Panc1 (cell line): Measurements from ENCODE around the gene SMOC2. TPM values are rescaled to one million over a fixed set of nuclear protein-coding genes. Genes with fewer than 3 reads are reported as not detected.

Experiments used
- ATAC-seq: fragments of 200-7000 bp; cut with Tn5 transposase; 2 replicates; pipeline ENCODE4 v1.9.1; 2020; ENCODE audit warnings: mild to moderate bottlenecking, moderate library complexity
- BruUV-seq: library from RNA; stranded (reverse); fragments of 400-500 nt; replicated peaks from 2 replicates; lab custom pipeline; 2021; lab: Mats Ljungman, UMichigan
- CTCF ChIA-PET: fragments of 300-600 bp; sonication (Branson Sonifier 250); formaldehyde crosslinking; loops from one replicate; lab custom pipeline; 2022; ENCODE audit warnings: antibody characterized with exemption; lab: Charles Lee
- POLR2A ChIA-PET: fragments of 300-600 bp; sonication (Branson Sonifier 250); formaldehyde crosslinking; loops from one replicate; lab custom pipeline; 2022; ENCODE audit warnings: antibody characterized with exemption; lab: Charles Lee
- DNase-seq: peaks from one replicate; pipeline ENCODE4 v3.0.0-alpha.2; 2010; ENCODE audit warnings: low read depth, low spot score
- H3K27ac ChIP-seq: 2 replicates; pipeline ENCODE4 v1.5.1; 2011; ENCODE audit warnings: mild to moderate bottlenecking, low read length, inconsistent platforms
- H3K27me3 ChIP-seq: fragments of 200-500 bp; sonication (Bioruptor generic); 2 replicates; pipeline ENCODE4 v1.6.0; 2014; ENCODE audit warnings: low read length, inconsistent platforms; ENCODE audit not compliant: control insufficient read depth, insufficient read depth
- H3K36me3 ChIP-seq: fragments of 200-500 bp; sonication (Bioruptor generic); 2 replicates; pipeline ENCODE4 v1.5.1; 2014; ENCODE audit warnings: inconsistent platforms, mild to moderate bottlenecking, low read length, moderate library complexity; ENCODE audit not compliant: control insufficient read depth, insufficient read depth
- H3K4me1 ChIP-seq: 2 replicates; pipeline ENCODE4 v1.5.1; 2011; ENCODE audit warnings: inconsistent platforms, mild to moderate bottlenecking, low read length, moderate library complexity; ENCODE audit not compliant: control insufficient read depth, insufficient read depth
- H3K4me3 ChIP-seq, 2 experiments: 2 replicates each; pipeline ENCODE4 v1.5.1; 2011 to 2012; ENCODE audit warnings: low read depth in 2 of 2, low read length in 2 of 2, mild to moderate bottlenecking in 2 of 2, inconsistent platforms in 1 of 2, moderate library complexity in 1 of 2
- H3K9me3 ChIP-seq: fragments of 200-500 bp; sonication (Bioruptor generic); 2 replicates; pipeline ENCODE4 v1.5.1; 2014; ENCODE audit warnings: low read depth, mild to moderate bottlenecking, inconsistent platforms, low read length, moderate library complexity; ENCODE audit not compliant: control insufficient read depth, insufficient read depth
- POLR2AphosphoS5 ChIP-seq: IDR thresholded peaks from 2 replicates; pipeline ENCODE4 v1.6.1; 2012; ENCODE audit warnings: mild to moderate bottlenecking, low read depth, low read length, moderate library complexity
- SIN3A ChIP-seq: IDR thresholded peaks from 2 replicates; pipeline ENCODE4 v1.6.1; 2012; ENCODE audit warnings: low read depth, mild to moderate bottlenecking, low read length, moderate library complexity, borderline replicate concordance; ENCODE audit not compliant: insufficient read depth
- TCF7L2 ChIP-seq: IDR thresholded peaks from 2 replicates; pipeline ENCODE4 v1.6.1; 2011; ENCODE audit warnings: mild to moderate bottlenecking, low read depth, low read length, inconsistent platforms
- in situ Hi-C: cut with HindIII; loops from 2 replicates; pipeline ENCODE4 v1.10.0; 2016; ENCODE audit warnings: low sequenced_read_pairs, low pct_unique_long_range_greater_than_20kb
- intact Hi-C: fragments of 100-400 bp; cut with micrococcal nuclease; formaldehyde crosslinking; loops from one replicate; pipeline ENCODE4 v1.10.0; 2022; ENCODE audit not compliant: unreplicated experiment
- total RNA-seq: library from RNA; stranded (reverse); gene quantifications from one replicate; pipeline ENCODE4 v1.2.1, GENCODE V29; 2021; ENCODE audit not compliant: unreplicated experiment
- TF ChIP-seq, protein P1 (sequence below): fragments of 450-650 bp; IDR thresholded peaks from 2 replicates; pipeline ENCODE4 v1.5.1; 2017; ENCODE audit warnings: mild to moderate bottlenecking
- TF ChIP-seq, protein P2 (sequence below), 2 experiments: IDR thresholded peaks; 2 replicates each; pipeline ENCODE4 v1.6.1; 2011 to 2012; ENCODE audit warnings: low read depth in 2 of 2, control low read depth in 1 of 2, low read length in 1 of 2, mild to moderate bottlenecking in 1 of 2, moderate library complexity in 1 of 2; ENCODE audit not compliant: insufficient read depth in 1 of 2

SMOC2 gene
- total RNA-seq, 1 experiment from 2014 or later: 0.13 TPM

DNA sequence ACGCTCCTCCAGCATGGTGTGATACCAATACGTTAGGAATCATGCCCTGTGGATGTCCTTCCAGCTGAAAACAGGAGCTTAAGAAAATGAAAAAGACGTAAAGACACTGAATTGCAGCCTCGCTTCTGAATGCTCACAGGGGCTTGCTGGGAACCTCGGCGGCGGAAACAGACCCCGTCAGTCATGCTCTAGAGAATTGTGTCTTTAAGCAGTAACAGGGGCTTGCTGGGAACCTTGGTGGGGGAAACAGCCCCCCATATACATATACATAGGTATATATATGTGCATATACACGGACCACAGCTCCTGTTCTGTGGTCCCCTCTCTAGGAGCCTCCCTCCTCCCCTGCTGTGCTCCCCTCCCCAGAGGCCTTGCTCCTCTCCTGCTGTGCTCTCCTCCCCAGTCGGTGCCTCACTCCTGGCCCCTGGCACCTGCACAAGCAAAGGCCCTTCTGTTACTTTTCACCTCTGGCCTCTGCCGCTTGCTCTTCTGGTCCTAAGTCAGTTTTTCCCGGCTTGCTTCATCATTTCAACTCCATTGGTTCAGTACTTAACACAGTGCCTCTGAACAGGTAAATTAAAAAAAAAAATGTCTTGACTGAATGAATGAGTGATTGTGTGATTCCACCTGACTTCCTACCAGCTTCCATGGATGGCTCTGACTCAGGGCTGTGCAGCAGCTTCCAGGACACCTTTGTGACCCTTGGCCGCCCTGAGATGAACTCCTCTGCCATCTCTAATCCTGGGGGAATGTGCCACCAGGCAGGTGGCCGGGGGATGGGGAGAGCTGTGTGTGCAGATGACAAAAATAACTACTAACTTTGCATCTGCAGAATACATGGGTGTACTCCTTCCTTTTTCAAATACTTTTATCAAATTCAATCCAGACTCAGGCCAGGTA, 246.1 kb downstream of the SMOC2 start:
- no peak overlapping the region for H3K27ac ChIP-seq
- in situ Hi-C loops (no loop called here), intact Hi-C loops (no loop called here)
- no peak for DNase-seq
- POLR2A ChIA-PET: no interaction called here
- BruUV-seq: no TSS peak
- H3K9me3 ChIP-seq: no peaks in the 10 kb centered on the region
- peaks cover 38% of the 10 kb centered on the region for H3K27me3 ChIP-seq
- TF ChIP-seq POLR2AphosphoS5: no peak
- TF ChIP-seq, protein P1, sequence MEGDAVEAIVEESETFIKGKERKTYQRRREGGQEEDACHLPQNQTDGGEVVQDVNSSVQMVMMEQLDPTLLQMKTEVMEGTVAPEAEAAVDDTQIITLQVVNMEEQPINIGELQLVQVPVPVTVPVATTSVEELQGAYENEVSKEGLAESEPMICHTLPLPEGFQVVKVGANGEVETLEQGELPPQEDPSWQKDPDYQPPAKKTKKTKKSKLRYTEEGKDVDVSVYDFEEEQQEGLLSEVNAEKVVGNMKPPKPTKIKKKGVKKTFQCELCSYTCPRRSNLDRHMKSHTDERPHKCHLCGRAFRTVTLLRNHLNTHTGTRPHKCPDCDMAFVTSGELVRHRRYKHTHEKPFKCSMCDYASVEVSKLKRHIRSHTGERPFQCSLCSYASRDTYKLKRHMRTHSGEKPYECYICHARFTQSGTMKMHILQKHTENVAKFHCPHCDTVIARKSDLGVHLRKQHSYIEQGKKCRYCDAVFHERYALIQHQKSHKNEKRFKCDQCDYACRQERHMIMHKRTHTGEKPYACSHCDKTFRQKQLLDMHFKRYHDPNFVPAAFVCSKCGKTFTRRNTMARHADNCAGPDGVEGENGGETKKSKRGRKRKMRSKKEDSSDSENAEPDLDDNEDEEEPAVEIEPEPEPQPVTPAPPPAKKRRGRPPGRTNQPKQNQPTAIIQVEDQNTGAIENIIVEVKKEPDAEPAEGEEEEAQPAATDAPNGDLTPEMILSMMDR: no peak
- TF ChIP-seq, protein P2, sequence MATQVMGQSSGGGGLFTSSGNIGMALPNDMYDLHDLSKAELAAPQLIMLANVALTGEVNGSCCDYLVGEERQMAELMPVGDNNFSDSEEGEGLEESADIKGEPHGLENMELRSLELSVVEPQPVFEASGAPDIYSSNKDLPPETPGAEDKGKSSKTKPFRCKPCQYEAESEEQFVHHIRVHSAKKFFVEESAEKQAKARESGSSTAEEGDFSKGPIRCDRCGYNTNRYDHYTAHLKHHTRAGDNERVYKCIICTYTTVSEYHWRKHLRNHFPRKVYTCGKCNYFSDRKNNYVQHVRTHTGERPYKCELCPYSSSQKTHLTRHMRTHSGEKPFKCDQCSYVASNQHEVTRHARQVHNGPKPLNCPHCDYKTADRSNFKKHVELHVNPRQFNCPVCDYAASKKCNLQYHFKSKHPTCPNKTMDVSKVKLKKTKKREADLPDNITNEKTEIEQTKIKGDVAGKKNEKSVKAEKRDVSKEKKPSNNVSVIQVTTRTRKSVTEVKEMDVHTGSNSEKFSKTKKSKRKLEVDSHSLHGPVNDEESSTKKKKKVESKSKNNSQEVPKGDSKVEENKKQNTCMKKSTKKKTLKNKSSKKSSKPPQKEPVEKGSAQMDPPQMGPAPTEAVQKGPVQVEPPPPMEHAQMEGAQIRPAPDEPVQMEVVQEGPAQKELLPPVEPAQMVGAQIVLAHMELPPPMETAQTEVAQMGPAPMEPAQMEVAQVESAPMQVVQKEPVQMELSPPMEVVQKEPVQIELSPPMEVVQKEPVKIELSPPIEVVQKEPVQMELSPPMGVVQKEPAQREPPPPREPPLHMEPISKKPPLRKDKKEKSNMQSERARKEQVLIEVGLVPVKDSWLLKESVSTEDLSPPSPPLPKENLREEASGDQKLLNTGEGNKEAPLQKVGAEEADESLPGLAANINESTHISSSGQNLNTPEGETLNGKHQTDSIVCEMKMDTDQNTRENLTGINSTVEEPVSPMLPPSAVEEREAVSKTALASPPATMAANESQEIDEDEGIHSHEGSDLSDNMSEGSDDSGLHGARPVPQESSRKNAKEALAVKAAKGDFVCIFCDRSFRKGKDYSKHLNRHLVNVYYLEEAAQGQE (IDR thresholded peaks at IDR 0.05; ENCODE audit: insufficient read depth in 1 of 2, low read depth in 2 of 2, low read length in 1 of 2): no peak
- no peak for TF ChIP-seq TCF7L2
- TF ChIP-seq SIN3A: no peak
- CTCF ChIA-PET: no interaction called here
- no peak for ATAC-seq
- no peaks in the 10 kb centered on the region for H3K36me3 ChIP-seq
- no peaks in the 10 kb centered on the region for H3K4me1 ChIP-seq
- no peak overlapping the region for H3K4me3 ChIP-seq

DNA sequence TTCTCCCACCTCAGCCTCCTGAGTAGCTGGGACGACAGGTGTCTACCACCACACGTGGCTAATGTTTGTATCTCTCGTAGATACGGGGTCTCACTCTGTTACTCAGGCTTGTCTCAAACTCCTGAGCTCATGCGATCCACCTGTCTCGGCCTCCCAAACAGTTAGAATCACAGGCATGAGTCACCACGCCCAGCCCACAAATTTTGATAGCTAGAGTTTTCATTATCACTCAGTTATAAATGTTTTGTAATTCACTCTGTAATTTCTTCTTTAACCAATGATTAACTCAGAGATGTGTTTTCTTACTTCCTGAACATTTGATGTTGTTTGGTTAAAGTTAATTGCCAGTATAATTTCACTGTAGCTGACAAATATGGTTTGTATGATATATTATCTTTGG, 249.3 kb downstream of the SMOC2 start:
- Histone ChIP-seq H3K27ac (no peak overlapping the region), H3K36me3 (no peaks in the 10 kb centered on the region), H3K4me1 (no peaks in the 10 kb centered on the region), H3K9me3 (no peaks in the 10 kb centered on the region), H3K4me3 (no peak overlapping the region), H3K27me3 (peaks cover 36% of the 10 kb centered on the region)
- ChIA-PET CTCF (no interaction called here), POLR2A (no interaction called here)
- BruUV-seq: no TSS peak
- intact Hi-C loops (no loop called here), in situ Hi-C loops (no loop called here)
- DNase-seq (no peak), ATAC-seq (no peak)
- TF ChIP-seq POLR2AphosphoS5 (no peak), SIN3A (no peak), TCF7L2 (no peak)
- TF ChIP-seq, protein P2 (IDR thresholded peaks at IDR 0.05; ENCODE audit: insufficient read depth in 1 of 2, low read depth in 2 of 2, low read length in 1 of 2): no peak
- TF ChIP-seq, protein P1: no peak
